Measurements from ENCODE around the gene OGFOD3. TPM values are rescaled to one million over a fixed set of nuclear protein-coding genes. Genes with fewer than 3 reads are reported as not detected.
A peak's percentile ranks its signal among the peaks of the same experiment; 100 is the strongest.

The OGFOD3 gene
- total and polyA plus RNA-seq, 8 donors = 10.5 to 30.4 (median 17.4) TPM

- TF ChIP-seq EP300 (IDR thresholded peaks at IDR 0.05) = no peak
- TF ChIP-seq POLR2A (IDR thresholded peaks at IDR 0.05) = no peak
- no peak for TF ChIP-seq CTCF (IDR thresholded peaks at IDR 0.05)
- TF ChIP-seq POLR2AphosphoS5 (IDR thresholded peaks at IDR 0.05) = no peak
- peaks cover 7 to 39% (median 36%) of the 10 kb centered on the region in 4 donors for H3K4me1 ChIP-seq
- H3K27ac ChIP-seq = no peak overlapping the region
- H3K27me3 ChIP-seq = peaks cover 0 to 63% (median 26%) of the 10 kb centered on the region in 3 donors
- peaks cover 0 to 6% (median 3%) of the 10 kb centered on the region in 4 donors for H3K36me3 ChIP-seq
- WGBS, 5 donors = 37 to 48% (median 46%) methylated on average over 6 to 17 of the region's 17 CpGs
- no peaks in the 10 kb centered on the region for H3K9me3 ChIP-seq
- H3K4me3 ChIP-seq = no peak overlapping the region
- peak in 1 of 2 donors; percentile 80 for DNase-seq
- intact Hi-C loops (cut with DNase I; ENCODE audit: low total_unique reads) = no loop called here
Observed at GRCh38 chr17:82386255-82386831, 32.0 kb downstream of the OGFOD3 start.

- DNase-seq = peak in 1 of 2 donors; percentile 65
- H3K4me1 ChIP-seq = peaks cover 7 to 46% (median 40%) of the 10 kb centered on the region in 4 donors
- H3K9me3 ChIP-seq = no peaks in the 10 kb centered on the region
- H3K4me3 ChIP-seq = no peak overlapping the region
- intact Hi-C loops (cut with DNase I; ENCODE audit: low total_unique reads) = no loop called here
- H3K27ac ChIP-seq = peak overlapping the region in 1 of 5 donors; percentile 56
- H3K36me3 ChIP-seq = no peaks in the 10 kb centered on the region
- TF ChIP-seq CTCF (IDR thresholded peaks at IDR 0.05) (no peak), POLR2AphosphoS5 (IDR thresholded peaks at IDR 0.05) (no peak), EP300 (IDR thresholded peaks at IDR 0.05) (no peak), POLR2A (IDR thresholded peaks at IDR 0.05) (no peak)
- WGBS, 5 donors = 28 to 47% (median 33%) methylated on average over 14 to 26 of the region's 26 CpGs
- H3K27me3 ChIP-seq = peaks cover 0 to 67% (median 26%) of the 10 kb centered on the region in 3 donors
Observed at GRCh38 chr17:82385559-82386254, 32.7 kb downstream of the OGFOD3 start.

- WGBS, 5 donors = 18 to 35% (median 29%) methylated on average over 7 to 26 of the region's 26 CpGs
- no peak overlapping the region for H3K4me3 ChIP-seq
- DNase-seq = peak; percentile 63 to 85
Observed at GRCh38 chr17:82384730-82385481, 33.5 kb downstream of the OGFOD3 start.

More at GRCh38 chr17:82384730-82385481, 33.5 kb downstream of the OGFOD3 start:
- peak overlapping the region in 1 of 5 donors; percentile 56 for H3K27ac ChIP-seq
- no peaks in the 10 kb centered on the region for H3K36me3 ChIP-seq
- H3K27me3 ChIP-seq = peaks cover 0 to 75% (median 30%) of the 10 kb centered on the region in 3 donors
- TF ChIP-seq CTCF (IDR thresholded peaks at IDR 0.05) (peak in 2 of 7 experiments; percentile 6 to 31), POLR2A (IDR thresholded peaks at IDR 0.05) (no peak)
- peaks cover 7 to 46% (median 40%) of the 10 kb centered on the region in 4 donors for H3K4me1 ChIP-seq
- intact Hi-C loops (cut with DNase I; ENCODE audit: low total_unique reads) = no loop called here
- H3K9me3 ChIP-seq = no peaks in the 10 kb centered on the region

Measured in stomach (tissue), 9 donors.